A549 (cell line): ENCODE measurements around the gene RNF225. TPM values are rescaled to one million over a fixed set of nuclear protein-coding genes. Genes with fewer than 3 reads are reported as not detected.

ENCODE experiments used
- ATAC-seq, 2 experiments: fragments of 200-7000 bp in 1 of 2; fragments of >200 bp in 1 of 2; cut with Nextera tagmentation in 1 of 2; cut with Tn5 transposase in 1 of 2; 3 replicates each; pipeline versions ENCODE4 v1.8.0 to v1.9.1; 2018 to 2020; ENCODE audit warnings: mild to moderate bottlenecking in 1 of 2, moderate library complexity in 1 of 2
- CTCF ChIA-PET: fragments of 300-600 bp; sonication (Branson Sonifier 250); formaldehyde crosslinking; extraction: SDS; loops from one replicate; lab custom pipeline; 2021; ENCODE audit warnings: antibody characterized with exemption, inconsistent platforms; lab: Yijun Ruan, JAX
- POLR2A ChIA-PET: fragments of 350-600 bp; formaldehyde crosslinking; extraction: SDS; loops from one replicate; lab custom pipeline; 2021; ENCODE audit warnings: antibody characterized with exemption, inconsistent platforms; lab: Yijun Ruan, JAX
- DNase-seq, 2 experiments: peaks; one replicate each; pipeline versions ENCODE4 v3.0.0 to v3.0.0-alpha.2; 2011 to 2016; ENCODE audit warnings: low read depth in 1 of 2, low spot score in 1 of 2
- FAIRE-seq: peaks from 2 replicates; lab custom pipeline; 2011; peaks lifted over from hg19 to GRCh38; lab: Jason Lieb, UNC
- H3K27ac ChIP-seq, 2 experiments: fragments of >200 bp; sonication (Bioruptor Twin); formaldehyde crosslinking; 3 replicates each; pipeline ENCODE4 v1.5.1; 2016 to 2017
- H3K4me1 ChIP-seq: fragments of >200 bp; sonication (Bioruptor Twin); formaldehyde crosslinking; 3 replicates; pipeline ENCODE4 v1.6.1; 2016
- H3K4me2 ChIP-seq: fragments of >200 bp; sonication (Bioruptor Twin); formaldehyde crosslinking; 3 replicates; pipeline ENCODE4 v1.6.1; 2016
- H3K4me3 ChIP-seq: fragments of >200 bp; sonication (Bioruptor Twin); formaldehyde crosslinking; 3 replicates; pipeline ENCODE4 v1.5.1; 2016
- H3K9me3 ChIP-seq: fragments of >200 bp; sonication (Bioruptor Twin); formaldehyde crosslinking; 3 replicates; pipeline ENCODE4 v1.6.1; 2016
- ATOH8 ChIP-seq: fragments of 250-450 bp; sonication (Bioruptor Pico); IDR thresholded peaks from 2 replicates; pipeline ENCODE4 v1.5.0; 2020; ENCODE audit warnings: low read depth, mild to moderate bottlenecking, moderate library complexity
- BCL3 ChIP-seq: fragments of >200 bp; sonication (Bioruptor Twin); formaldehyde crosslinking; IDR thresholded peaks from 3 replicates; pipeline ENCODE4 v1.6.1; 2016
- CBX2 ChIP-seq: fragments of 200-600 bp; sonication (generic); IDR thresholded peaks from 2 replicates; pipeline ENCODE4 v1.6.1; 2016; ENCODE audit warnings: low read depth, mild to moderate bottlenecking, borderline replicate concordance
- CEBPB ChIP-seq, 2 experiments: fragments of >200 bp in 1 of 2; sonication (Bioruptor Twin) in 1 of 2; formaldehyde crosslinking in 1 of 2; IDR thresholded peaks; 2 replicates each; pipeline ENCODE4 v1.6.1; 2012 to 2016
- CHD2 ChIP-seq: fragments of 150-350 bp; IDR thresholded peaks from 2 replicates; pipeline ENCODE4 v1.6.1; 2014; ENCODE audit warnings: low read length; ENCODE audit not compliant: partially characterized antibody
- CTCF ChIP-seq: fragments of >200 bp; sonication (Bioruptor Twin); formaldehyde crosslinking; IDR thresholded peaks from 3 replicates; pipeline ENCODE4 v1.5.1; 2016
- E2F6 ChIP-seq: IDR thresholded peaks from 2 replicates; pipeline ENCODE4 v1.6.1; 2012; ENCODE audit warnings: low read depth, borderline replicate concordance
- ELK1 ChIP-seq: fragments of 150-350 bp; IDR thresholded peaks from 2 replicates; pipeline ENCODE4 v1.6.1; 2014; ENCODE audit warnings: low read depth, mild to moderate bottlenecking, low read length
- EP300 ChIP-seq, 2 experiments: fragments of >200 bp; sonication (Bioruptor Twin); formaldehyde crosslinking; IDR thresholded peaks; 2 replicates in 1 of 2; 3 replicates in 1 of 2; pipeline ENCODE4 v1.6.1; 2016 to 2017
- ESRRA ChIP-seq: fragments of 150-350 bp; IDR thresholded peaks from 2 replicates; pipeline ENCODE4 v1.6.1; 2014; ENCODE audit warnings: mild to moderate bottlenecking, low read length, borderline replicate concordance
- GATA3 ChIP-seq: IDR thresholded peaks from 2 replicates; pipeline ENCODE4 v1.6.1; 2012; ENCODE audit warnings: borderline replicate concordance
- HEYL ChIP-seq: fragments of 250-450 bp; sonication (Bioruptor Pico); IDR thresholded peaks from 2 replicates; pipeline ENCODE4 v1.8.0; 2021; ENCODE audit warnings: mild to moderate bottlenecking, moderate library complexity
- HOXB5 ChIP-seq: fragments of 250-450 bp; sonication (Bioruptor Pico); IDR thresholded peaks from 2 replicates; pipeline ENCODE4 v1.5.0; 2020; ENCODE audit warnings: mild to moderate bottlenecking, moderate library complexity
- JUN ChIP-seq, 2 experiments: fragments of >200 bp; sonication (Bioruptor Twin); formaldehyde crosslinking; IDR thresholded peaks; 2 replicates in 1 of 2; 3 replicates in 1 of 2; pipeline ENCODE4 v1.6.1; 2016 to 2017
- KDM1A ChIP-seq: fragments of 200-600 bp; sonication (generic); IDR thresholded peaks from 2 replicates; pipeline ENCODE4 v1.6.1; 2016; ENCODE audit warnings: low read depth, mild to moderate bottlenecking
- MAFK ChIP-seq: fragments of 450-650 bp; IDR thresholded peaks from 2 replicates; pipeline ENCODE4 v1.6.1; 2014; ENCODE audit not compliant: partially characterized antibody
- MAX ChIP-seq: IDR thresholded peaks from 2 replicates; pipeline ENCODE4 v1.6.1; 2012
- MAZ ChIP-seq: fragments of 150-350 bp; IDR thresholded peaks from 2 replicates; pipeline ENCODE4 v1.6.1; 2014; ENCODE audit warnings: antibody characterized with exemption, low read depth, low read length, borderline replicate concordance
- PHF8 ChIP-seq: fragments of 200-600 bp; sonication (generic); IDR thresholded peaks from 2 replicates; pipeline ENCODE4 v1.6.1; 2016; ENCODE audit warnings: low read depth, mild to moderate bottlenecking, antibody characterized with exemption, moderate library complexity, borderline replicate concordance
- POLR2A ChIP-seq: IDR thresholded peaks from 2 replicates; pipeline ENCODE4 v1.6.1; 2012; ENCODE audit warnings: mild to moderate bottlenecking, low read length
- POLR2AphosphoS2 ChIP-seq: conservative IDR thresholded peaks from 2 replicates; pipeline ENCODE4 v1.6.1; 2012; ENCODE audit warnings: low read length, improper control_type of control experiment, inconsistent platforms
- RNF2 ChIP-seq: fragments of 200-600 bp; sonication (generic); IDR thresholded peaks from 2 replicates; pipeline ENCODE4 v1.6.1; 2016; ENCODE audit warnings: low read depth, mild to moderate bottlenecking, antibody characterized with exemption, moderate library complexity, borderline replicate concordance
- USF2 ChIP-seq: fragments of 450-650 bp; IDR thresholded peaks from 2 replicates; pipeline ENCODE4 v1.6.1; 2014; ENCODE audit warnings: antibody characterized with exemption
- ZNF302 ChIP-seq: fragments of 250-450 bp; sonication (Bioruptor Pico); IDR thresholded peaks from 2 replicates; pipeline ENCODE4 v1.9.0; 2021; ENCODE audit warnings: inconsistent platforms, mild to moderate bottlenecking, moderate library complexity
- WGBS: methylation state at CpG from one replicate; pipeline ENCODE4 v1.1.6; 2017; ENCODE audit errors: missing lambda C conversion rate; 5-methylcytosine and 5-hydroxymethylcytosine counted together
- polyA plus RNA-seq, 4 experiments: library from polyadenylated mRNA; depleted of rRNA in 3 of 4; stranded (reverse); fragments of >200 nt; fragmentation: RNase III in 1 of 4; extraction: RNeasy Plus Mini Kit Qiagen cat#74134 plus additional on column Dnase treatment in 1 of 4; gene quantifications; 2 replicates in 3 of 4; 3 replicates in 1 of 4; pipeline ENCODE4 v1.2.3, GENCODE V29; 2011 to 2017

Gene RNF225
- polyA plus RNA-seq, 2 of the 4 experiments (the other 2 are of a cell fraction), result not detected

GRCh38 chr19:58416604-58417003, 21.1 kb downstream of the RNF225 start:
- ChIA-PET POLR2A (no interaction called here), CTCF (interaction anchor here (0.6 to 1.2 kb wide), 5 partner anchors 8 to 102 kb away, joined by 3 read pairs; partner anchors contain the start of gene ZNF584)
- DNase-seq (no peak), FAIRE-seq (no peak), ATAC-seq (no peak)
- no peak overlapping the region for H3K4me3 ChIP-seq
- no peak overlapping the region for H3K27ac ChIP-seq
- H3K4me1 ChIP-seq, result no peaks in the 10 kb centered on the region
- 98% methylated on average over 5 of the region's 5 CpGs for WGBS
- H3K4me2 ChIP-seq, result no peak overlapping the region
- peaks cover 60% of the 10 kb centered on the region for H3K9me3 ChIP-seq
- TF ChIP-seq CEBPB (IDR thresholded peaks at IDR 0.05) (no peak), ZNF302 (CRISPR knock-in tag) (no peak), POLR2AphosphoS2 (no peak), MAX (no peak), RNF2 (no peak), CBX2 (no peak), HOXB5 (no peak), CHD2 (no peak), E2F6 (no peak), ATOH8 (CRISPR knock-in tag) (no peak), USF2 (no peak), PHF8 (no peak), CTCF (no peak), HEYL (CRISPR knock-in tag) (no peak), GATA3 (no peak)

GRCh38 chr19:58417071-58417470, 21.6 kb downstream of the RNF225 start:
- WGBS, result 99% methylated on average over 7 of the region's 7 CpGs
- no peak for DNase-seq
- no peak overlapping the region for H3K27ac ChIP-seq
- no peak for FAIRE-seq
- CTCF ChIA-PET, result interaction anchor here (0.6 to 1.2 kb wide), 7 partner anchors 8 to 103 kb away, joined by 3 to 4 read pairs (median 3); partner anchors contain the start of genes ZBTB45 and ZNF584
- no peak for ATAC-seq
- no peak overlapping the region for H3K4me2 ChIP-seq
- TF ChIP-seq JUN (IDR thresholded peaks at IDR 0.05) (no peak), ELK1 (no peak), EP300 (IDR thresholded peaks at IDR 0.05) (no peak), BCL3 (no peak), KDM1A (no peak), ATOH8 (CRISPR knock-in tag) (no peak), HEYL (CRISPR knock-in tag) (no peak), CBX2 (no peak), CTCF (no peak), POLR2A (no peak), MAFK (no peak), ZNF302 (CRISPR knock-in tag) (no peak), MAZ (no peak), ESRRA (no peak)
- peaks cover 62% of the 10 kb centered on the region for H3K9me3 ChIP-seq
- POLR2A ChIA-PET, result no interaction called here
- H3K4me1 ChIP-seq, result no peaks in the 10 kb centered on the region
- no peak overlapping the region for H3K4me3 ChIP-seq
